BJ (cell line): ENCODE results near the gene PHPT1. TPM values are rescaled to one million over a fixed set of nuclear protein-coding genes. Genes with fewer than 3 reads are reported as not detected.

ENCODE experiments used
- CTCF ChIA-PET: fragments of 350-600 bp; formaldehyde crosslinking; extraction: SDS; loops from one replicate; lab custom pipeline; 2021; ENCODE audit warnings: antibody characterized with exemption, inconsistent platforms; lab: Yijun Ruan, JAX
- POLR2A ChIA-PET: fragments of 300-600 bp; sonication (Branson Sonifier 250); formaldehyde crosslinking; extraction: SDS; loops from one replicate; lab custom pipeline; 2021; ENCODE audit warnings: antibody characterized with exemption; lab: Charles Lee
- DNase-seq: peaks from one replicate; pipeline ENCODE4 v3.0.0-alpha.2; 2011; ENCODE audit warnings: low read depth
- H3K27me3 ChIP-seq: 2 replicates; pipeline ENCODE4 v1.6.0; 2011; ENCODE audit warnings: low read length; ENCODE audit not compliant: control insufficient read depth, insufficient read depth
- H3K36me3 ChIP-seq: 2 replicates; pipeline ENCODE4 v1.5.1; 2011; ENCODE audit warnings: low read length; ENCODE audit not compliant: control insufficient read depth, insufficient read depth
- H3K4me3 ChIP-seq: 2 replicates; pipeline ENCODE4 v1.5.1; 2011; ENCODE audit warnings: low read depth, mild to moderate bottlenecking, control low read depth, low read length
- polyA plus RNA-seq: library from polyadenylated mRNA; depleted of rRNA; stranded (reverse); fragments of >200 nt; gene quantifications from 2 replicates; pipeline ENCODE4 v1.2.3, GENCODE V29; 2011
- TF ChIP-seq, protein P1 (sequence below): IDR thresholded peaks from 2 replicates; pipeline ENCODE4 v1.5.1; 2011; ENCODE audit warnings: low read depth, mild to moderate bottlenecking, control low read depth, inconsistent platforms, low read length, moderate library complexity; ENCODE audit not compliant: insufficient read depth

PHPT1 gene
- polyA plus RNA-seq, 1 experiment, result 233 TPM

DNA sequence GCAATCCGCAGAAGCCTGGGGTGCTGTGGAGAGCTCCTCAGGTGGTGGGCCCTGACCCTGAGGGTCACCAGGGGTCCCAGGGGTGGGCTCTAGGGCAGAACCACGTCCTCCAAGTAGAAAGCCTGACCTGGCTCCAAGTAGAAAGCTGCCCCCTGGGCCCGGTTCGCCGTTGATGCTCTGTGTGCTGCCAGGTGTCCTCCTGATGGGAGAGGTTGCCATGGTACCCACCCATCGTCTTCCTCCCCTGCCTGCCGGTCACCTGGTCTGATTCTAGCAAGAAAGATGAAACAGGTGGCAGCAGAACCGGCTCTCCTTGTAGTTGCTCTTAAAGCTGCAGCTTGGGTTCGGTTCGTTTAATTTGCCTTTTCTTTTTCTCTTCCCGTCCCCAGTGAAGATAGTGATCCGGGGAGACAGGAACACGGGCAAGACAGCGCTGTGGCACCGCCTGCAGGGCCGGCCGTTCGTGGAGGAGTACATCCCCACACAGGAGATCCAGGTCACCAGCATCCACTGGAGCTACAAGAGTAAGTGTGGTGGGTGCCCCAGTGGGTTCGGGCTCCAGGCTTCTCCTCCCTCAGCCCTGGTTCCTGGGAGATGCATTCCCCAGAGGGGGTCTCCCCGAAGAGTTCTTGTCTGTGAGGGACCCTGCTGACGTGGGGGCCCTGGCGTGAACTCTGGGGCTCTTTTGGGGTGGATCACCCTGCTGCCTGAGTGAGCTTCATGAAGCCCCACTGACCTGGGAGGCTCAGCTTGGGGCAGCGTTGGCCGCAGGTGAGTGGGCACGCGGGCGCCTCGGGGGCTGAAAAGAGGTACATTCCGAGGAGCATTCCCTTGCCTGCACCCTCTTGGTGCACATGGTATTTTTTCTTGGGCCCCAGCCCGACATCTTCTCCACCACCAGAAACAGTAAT is 25.8 kb upstream of the PHPT1 start:
- ChIA-PET CTCF (interaction anchor here (5.3 kb wide), 1 partner anchor 19 kb away, joined by 21 read pairs; the partner anchor contains the start of gene AJM1), POLR2A (interaction anchor here (0.6 kb wide), 1 partner anchor 11 kb away, joined by 6 read pairs; no protein-coding TSS in a partner anchor)
- peaks cover 30% of the 10 kb centered on the region for H3K36me3 ChIP-seq
- H3K4me3 ChIP-seq, result no peak overlapping the region
- no peak for DNase-seq
- no peaks in the 10 kb centered on the region for H3K27me3 ChIP-seq
- TF ChIP-seq, protein P1, sequence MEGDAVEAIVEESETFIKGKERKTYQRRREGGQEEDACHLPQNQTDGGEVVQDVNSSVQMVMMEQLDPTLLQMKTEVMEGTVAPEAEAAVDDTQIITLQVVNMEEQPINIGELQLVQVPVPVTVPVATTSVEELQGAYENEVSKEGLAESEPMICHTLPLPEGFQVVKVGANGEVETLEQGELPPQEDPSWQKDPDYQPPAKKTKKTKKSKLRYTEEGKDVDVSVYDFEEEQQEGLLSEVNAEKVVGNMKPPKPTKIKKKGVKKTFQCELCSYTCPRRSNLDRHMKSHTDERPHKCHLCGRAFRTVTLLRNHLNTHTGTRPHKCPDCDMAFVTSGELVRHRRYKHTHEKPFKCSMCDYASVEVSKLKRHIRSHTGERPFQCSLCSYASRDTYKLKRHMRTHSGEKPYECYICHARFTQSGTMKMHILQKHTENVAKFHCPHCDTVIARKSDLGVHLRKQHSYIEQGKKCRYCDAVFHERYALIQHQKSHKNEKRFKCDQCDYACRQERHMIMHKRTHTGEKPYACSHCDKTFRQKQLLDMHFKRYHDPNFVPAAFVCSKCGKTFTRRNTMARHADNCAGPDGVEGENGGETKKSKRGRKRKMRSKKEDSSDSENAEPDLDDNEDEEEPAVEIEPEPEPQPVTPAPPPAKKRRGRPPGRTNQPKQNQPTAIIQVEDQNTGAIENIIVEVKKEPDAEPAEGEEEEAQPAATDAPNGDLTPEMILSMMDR, result no peak

DNA sequence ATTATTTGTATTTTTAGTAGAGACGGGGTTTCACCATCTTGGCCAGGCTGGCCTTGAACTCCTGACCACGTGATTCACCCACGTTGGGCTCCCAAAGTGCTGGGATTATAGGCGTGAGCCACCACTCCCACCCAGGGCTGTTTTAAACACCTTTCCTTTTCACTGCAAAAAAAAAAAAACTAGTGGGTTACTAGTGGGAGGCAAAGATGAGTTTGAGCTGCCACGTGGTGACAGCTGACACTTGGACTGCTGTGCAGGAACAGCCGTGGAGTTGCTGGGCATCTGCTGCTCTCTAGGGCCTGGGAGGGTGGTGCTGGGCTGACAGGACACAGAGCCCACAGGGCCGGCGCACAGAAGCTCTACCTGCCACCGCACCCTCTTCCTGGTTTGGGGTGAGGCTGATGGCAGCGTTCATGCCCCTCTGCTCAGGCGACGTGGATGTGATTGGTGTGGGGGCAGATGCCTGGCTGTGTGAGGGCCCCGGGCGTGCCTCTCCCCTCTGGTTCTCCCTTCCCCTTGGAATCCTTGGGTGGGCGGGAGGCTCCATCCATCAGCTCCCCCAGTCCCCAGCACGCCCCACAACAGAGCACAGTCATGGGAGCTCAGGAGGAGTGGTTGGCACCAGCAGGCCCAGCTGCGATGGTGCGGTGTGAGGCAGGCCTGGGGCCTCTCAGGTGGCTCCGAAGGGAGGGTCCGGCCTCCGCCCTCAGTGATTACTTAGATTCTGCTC is 24.5 kb upstream of the PHPT1 start:
- ChIA-PET POLR2A (no interaction called here), CTCF (interaction anchor here (0.6 to 5.3 kb wide), 2 partner anchors 18 to 135 kb away, joined by 3 to 21 read pairs; partner anchors contain the start of gene AJM1)
- Histone ChIP-seq H3K36me3 (peaks cover 32% of the 10 kb centered on the region), H3K27me3 (no peaks in the 10 kb centered on the region), H3K4me3 (no peak overlapping the region)
- DNase-seq, result no peak
- TF ChIP-seq, protein P1, result no peak

DNA sequence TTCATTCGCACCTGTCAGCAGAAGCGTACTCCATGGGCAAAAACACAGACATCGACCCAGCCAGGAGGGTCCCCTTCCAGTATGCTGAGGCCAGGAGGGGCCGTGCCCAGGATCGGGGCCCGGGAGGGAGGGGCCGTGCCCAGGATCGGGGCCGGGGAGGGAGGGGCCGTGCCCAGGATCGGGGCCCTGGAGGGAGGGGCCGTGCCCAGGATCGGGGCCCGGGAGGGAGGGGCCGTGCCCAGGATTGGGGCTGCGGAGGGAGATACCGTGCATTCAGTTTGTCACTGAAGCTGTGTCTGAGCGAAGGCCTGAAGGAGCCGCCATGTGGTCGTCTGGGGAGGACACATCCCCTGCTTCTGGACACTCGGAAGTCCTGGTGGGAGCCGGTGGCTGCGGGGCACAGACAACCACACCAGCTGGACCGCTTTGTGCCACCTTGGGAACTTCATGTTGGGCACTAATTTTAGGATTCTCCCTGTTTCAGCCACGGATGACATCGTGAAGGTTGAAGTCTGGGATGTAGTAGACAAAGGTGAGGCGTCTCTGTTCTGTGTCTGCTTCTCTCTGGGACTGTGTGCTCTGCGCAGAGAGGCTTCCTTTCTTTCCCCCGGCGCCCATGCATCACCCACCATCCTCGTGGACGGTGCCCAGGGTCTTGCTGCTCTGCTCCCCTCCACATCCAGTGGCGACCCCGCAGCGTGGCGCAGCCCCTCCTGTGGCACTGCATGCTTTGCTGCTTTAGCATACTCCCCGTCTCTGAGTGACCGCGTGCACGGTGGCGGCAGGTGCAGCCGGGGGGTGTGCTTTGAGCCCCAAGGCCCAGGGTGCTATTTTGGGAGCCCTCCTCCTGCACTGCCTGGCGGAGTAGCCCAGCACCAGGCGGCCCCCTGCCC is 23.7 kb upstream of the PHPT1 start:
- DNase-seq, result no peak
- Histone ChIP-seq H3K4me3 (no peak overlapping the region), H3K27me3 (no peaks in the 10 kb centered on the region), H3K36me3 (peaks cover 40% of the 10 kb centered on the region)
- ChIA-PET POLR2A (no interaction called here), CTCF (interaction anchor here (0.6 to 5.3 kb wide), 3 partner anchors 17 to 135 kb away, joined by 3 to 21 read pairs (median 3); partner anchors contain the start of gene AJM1)
- TF ChIP-seq, protein P1, result no peak

DNA sequence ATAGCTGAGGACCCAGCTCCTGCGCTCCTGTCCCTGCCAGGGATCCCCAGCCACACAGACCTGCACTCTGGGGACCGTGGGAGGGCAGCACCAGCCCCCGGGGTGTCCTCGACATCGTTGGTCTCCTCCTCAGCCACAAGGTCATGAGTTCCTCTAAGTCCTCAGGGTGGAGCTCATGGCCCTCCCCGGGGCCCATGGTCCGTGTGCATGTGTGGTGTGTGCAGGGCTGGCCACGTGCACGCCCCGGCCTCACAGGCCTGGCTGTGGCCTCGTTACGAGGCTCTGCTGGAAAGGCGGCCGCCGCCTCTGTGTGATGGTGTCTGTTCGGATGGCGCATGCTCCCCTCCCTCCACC is 23.0 kb upstream of the PHPT1 start:
- no peak for DNase-seq
- CTCF ChIA-PET, result interaction anchor here (1.0 to 5.3 kb wide), 3 partner anchors 16 to 38 kb away, joined by 3 to 21 read pairs (median 3); partner anchors contain the start of gene AJM1
- POLR2A ChIA-PET, result no interaction called here
- peaks cover 40% of the 10 kb centered on the region for H3K36me3 ChIP-seq
- TF ChIP-seq, protein P1, result no peak
- H3K4me3 ChIP-seq, result no peak overlapping the region
- no peaks in the 10 kb centered on the region for H3K27me3 ChIP-seq
